ENCODE measurements around the gene USP17L11. TPM values are rescaled to one million over a fixed set of nuclear protein-coding genes. Genes with fewer than 3 reads are reported as not detected.
A peak's percentile ranks its signal among the peaks of the same experiment; 100 is the strongest.
"Not testable (repeated sequence)": the region's sequence is repeated elsewhere in the genome, so short reads cannot be mapped to it uniquely, and the experiment has no call there.

USP17L11 gene
- total RNA-seq = not detected
- total RNA-seq (2013) = not detected

GRCh38 chr4:9215105-9215504 lies at the start of gene USP17L11:
Gene USP17L11 (plus strand): TSS chr4:9215405. CDS start chr4:9215405, 0 bp downstream.
- DNase-seq; H3K27ac ChIP-seq (ENCODE audit: low read length); H3K27ac Mint-ChIP-seq; H3K27me3 ChIP-seq (ENCODE audit: control insufficient read depth, insufficient read depth, low read length); H3K4me3 ChIP-seq (ENCODE audit: low read length); H3K9me3 Mint-ChIP-seq; ATAC-seq; intact Hi-C loops (cut with micrococcal nuclease); H3K36me3 Mint-ChIP-seq; H3K9me3 ChIP-seq (ENCODE audit: control insufficient read depth, insufficient read depth, low read length); H3K4me1 Mint-ChIP-seq; H3K4me1 ChIP-seq (ENCODE audit: control insufficient read depth, insufficient read depth, low read length); H3K27me3 Mint-ChIP-seq (ENCODE audit: low read depth in 2 of 2); H3K4me3 Mint-ChIP-seq; H3K36me3 ChIP-seq (ENCODE audit: control insufficient read depth, insufficient read depth, low read length): not testable (repeated sequence)
- WGBS (ENCODE audit: insufficient coverage) = 88% methylated on average over 1 of the region's 14 CpGs

DNA sequence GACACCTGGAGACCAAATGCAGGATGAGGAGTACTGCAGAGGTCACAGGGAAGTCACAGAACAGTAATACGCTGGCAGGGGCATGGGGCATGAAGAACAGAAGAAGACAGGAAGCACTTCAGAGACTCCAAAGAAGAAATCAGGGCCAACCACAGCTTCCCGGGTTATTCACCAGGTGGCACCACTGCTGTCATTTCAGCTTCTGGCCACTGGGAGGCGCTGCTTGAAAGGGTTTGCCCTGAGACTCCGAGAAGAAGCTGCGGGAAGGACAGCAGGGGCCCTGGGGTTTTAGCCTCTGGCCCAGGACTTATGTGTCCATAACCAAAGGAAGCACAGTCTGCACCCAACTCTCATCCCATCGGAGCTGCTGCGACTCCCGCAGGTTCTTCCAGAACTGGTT lies 49.2 kb upstream of the USP17L11 start:
- H3K4me1 Mint-ChIP-seq; H3K4me3 ChIP-seq (ENCODE audit: low read length); DNase-seq; H3K27me3 Mint-ChIP-seq (ENCODE audit: low read depth in 2 of 2); H3K4me3 Mint-ChIP-seq; H3K27me3 ChIP-seq (ENCODE audit: control insufficient read depth, insufficient read depth, low read length); H3K9me3 ChIP-seq (ENCODE audit: control insufficient read depth, insufficient read depth, low read length); ATAC-seq; H3K36me3 Mint-ChIP-seq; intact Hi-C loops (cut with micrococcal nuclease); H3K4me1 ChIP-seq (ENCODE audit: control insufficient read depth, insufficient read depth, low read length); H3K27ac ChIP-seq (ENCODE audit: low read length); H3K36me3 ChIP-seq (ENCODE audit: control insufficient read depth, insufficient read depth, low read length); H3K27ac Mint-ChIP-seq; H3K9me3 Mint-ChIP-seq: not testable (repeated sequence)
- 12% methylated on average over 5 of the region's 8 CpGs for WGBS (ENCODE audit: insufficient coverage)

GRCh38 chr4:9169791-9170459 lies 45.3 kb upstream of the USP17L11 start, which contains the start of gene FAM90A26:
Gene FAM90A26 (plus strand): TSS chr4:9170409. CDS start chr4:9173173, 2,764 bp downstream.
- H3K4me3 Mint-ChIP-seq; H3K36me3 Mint-ChIP-seq; H3K36me3 ChIP-seq (ENCODE audit: control insufficient read depth, insufficient read depth, low read length); H3K9me3 ChIP-seq (ENCODE audit: control insufficient read depth, insufficient read depth, low read length); intact Hi-C loops (cut with micrococcal nuclease); H3K4me1 Mint-ChIP-seq; H3K27me3 ChIP-seq (ENCODE audit: control insufficient read depth, insufficient read depth, low read length); ATAC-seq; H3K9me3 Mint-ChIP-seq; H3K4me1 ChIP-seq (ENCODE audit: control insufficient read depth, insufficient read depth, low read length); DNase-seq; H3K27ac Mint-ChIP-seq; H3K27me3 Mint-ChIP-seq (ENCODE audit: low read depth in 2 of 2); H3K27ac ChIP-seq (ENCODE audit: low read length); H3K4me3 ChIP-seq (ENCODE audit: low read length): not testable (repeated sequence)
- 65% methylated on average over 5 of the region's 11 CpGs for WGBS (ENCODE audit: insufficient coverage)

- H3K4me1 ChIP-seq (ENCODE audit: control insufficient read depth, insufficient read depth, low read length); intact Hi-C loops (cut with micrococcal nuclease); H3K27ac ChIP-seq (ENCODE audit: low read length); H3K27ac Mint-ChIP-seq; H3K9me3 Mint-ChIP-seq; H3K4me3 Mint-ChIP-seq; DNase-seq; H3K4me1 Mint-ChIP-seq; ATAC-seq; H3K27me3 Mint-ChIP-seq (ENCODE audit: low read depth in 2 of 2); H3K36me3 ChIP-seq (ENCODE audit: control insufficient read depth, insufficient read depth, low read length); H3K9me3 ChIP-seq (ENCODE audit: control insufficient read depth, insufficient read depth, low read length); H3K27me3 ChIP-seq (ENCODE audit: control insufficient read depth, insufficient read depth, low read length); H3K4me3 ChIP-seq (ENCODE audit: low read length); H3K36me3 Mint-ChIP-seq: not testable (repeated sequence)
- 93% methylated on average over 8 of the region's 13 CpGs for WGBS (ENCODE audit: insufficient coverage)
Observed at GRCh38 chr4:9210357-9210756, 4.8 kb upstream of the USP17L11 start, which contains the start of gene USP17L10. Gene USP17L10 (plus strand): TSS chr4:9210657. CDS start chr4:9210657, 0 bp downstream.

DNA sequence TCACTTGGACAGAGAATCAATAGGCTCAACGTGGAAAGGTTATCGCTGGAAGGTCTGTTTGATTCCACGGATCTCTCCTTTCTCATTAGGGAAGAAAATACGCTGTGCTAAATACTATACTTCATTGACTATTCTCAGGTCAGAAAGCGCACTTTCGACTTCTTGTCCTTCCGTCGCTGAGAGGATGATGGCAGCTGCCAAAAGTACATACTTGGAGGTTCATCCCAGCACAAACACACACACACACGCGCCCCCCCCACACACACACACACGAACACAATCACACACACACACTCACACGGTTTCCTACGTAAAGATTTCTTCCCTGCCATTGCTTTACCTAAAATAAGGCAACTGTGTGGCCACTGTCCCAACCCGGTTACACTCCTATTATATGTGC lies 504 bp upstream of the USP17L11 start:
- H3K9me3 ChIP-seq (ENCODE audit: control insufficient read depth, insufficient read depth, low read length); H3K36me3 ChIP-seq (ENCODE audit: control insufficient read depth, insufficient read depth, low read length); H3K27me3 Mint-ChIP-seq (ENCODE audit: low read depth in 2 of 2); H3K27ac Mint-ChIP-seq; H3K4me3 Mint-ChIP-seq; H3K27me3 ChIP-seq (ENCODE audit: control insufficient read depth, insufficient read depth, low read length); H3K4me3 ChIP-seq (ENCODE audit: low read length); H3K27ac ChIP-seq (ENCODE audit: low read length); H3K36me3 Mint-ChIP-seq; ATAC-seq; intact Hi-C loops (cut with micrococcal nuclease); H3K4me1 Mint-ChIP-seq; H3K4me1 ChIP-seq (ENCODE audit: control insufficient read depth, insufficient read depth, low read length); H3K9me3 Mint-ChIP-seq: not testable (repeated sequence)
- peak in 1 of 2 donors; percentile 14 for DNase-seq
- 85% methylated on average over 10 of the region's 14 CpGs for WGBS (ENCODE audit: insufficient coverage)

- H3K36me3 Mint-ChIP-seq; H3K4me3 ChIP-seq (ENCODE audit: low read length); H3K27ac ChIP-seq (ENCODE audit: low read length); H3K27me3 ChIP-seq (ENCODE audit: control insufficient read depth, insufficient read depth, low read length); H3K27me3 Mint-ChIP-seq (ENCODE audit: low read depth in 2 of 2); H3K9me3 Mint-ChIP-seq; ATAC-seq; H3K9me3 ChIP-seq (ENCODE audit: control insufficient read depth, insufficient read depth, low read length); DNase-seq; H3K4me3 Mint-ChIP-seq; H3K36me3 ChIP-seq (ENCODE audit: control insufficient read depth, insufficient read depth, low read length); H3K27ac Mint-ChIP-seq; intact Hi-C loops (cut with micrococcal nuclease); H3K4me1 Mint-ChIP-seq; H3K4me1 ChIP-seq (ENCODE audit: control insufficient read depth, insufficient read depth, low read length): not testable (repeated sequence)
- WGBS (ENCODE audit: insufficient coverage) = no CpG with 5 or more reads among the region's 13 CpGs
Observed at GRCh38 chr4:9219852-9220251, 4.6 kb downstream of the USP17L11 start, which contains the start of gene USP17L12. Gene USP17L12 (plus strand): TSS chr4:9220152. CDS start chr4:9220152, 0 bp downstream.

DNA sequence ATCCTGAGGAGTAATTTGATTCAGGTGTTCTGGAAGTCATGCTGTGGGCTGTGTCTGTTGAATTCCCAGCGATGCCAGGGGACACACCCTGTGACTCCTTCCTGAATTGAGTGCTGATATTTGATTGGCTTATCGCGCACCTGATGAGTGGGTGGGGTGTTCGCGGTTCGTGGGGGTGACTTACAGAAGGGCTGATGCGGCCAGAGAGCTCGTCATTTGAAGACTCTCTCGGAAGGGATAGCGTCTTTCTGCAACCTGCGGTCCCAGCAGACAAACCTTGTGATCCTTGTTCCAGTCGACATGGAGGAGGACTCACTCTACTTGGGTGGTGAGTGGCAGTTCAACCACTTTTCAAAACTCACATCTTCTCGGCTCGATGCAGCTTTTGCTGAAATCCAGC lies 9.4 kb downstream of the USP17L11 start, which contains the start of gene USP17L13:
Gene USP17L13 (plus strand): TSS at position 301 of the 400 bp plus-strand sequence. CDS start 0 bp downstream, at position 301.
- H3K4me1 ChIP-seq (ENCODE audit: control insufficient read depth, insufficient read depth, low read length); ATAC-seq; intact Hi-C loops (cut with micrococcal nuclease); H3K4me1 Mint-ChIP-seq; H3K27ac ChIP-seq (ENCODE audit: low read length); H3K4me3 Mint-ChIP-seq; H3K36me3 Mint-ChIP-seq; H3K27ac Mint-ChIP-seq; H3K27me3 Mint-ChIP-seq (ENCODE audit: low read depth in 2 of 2); H3K27me3 ChIP-seq (ENCODE audit: control insufficient read depth, insufficient read depth, low read length); H3K36me3 ChIP-seq (ENCODE audit: control insufficient read depth, insufficient read depth, low read length); H3K9me3 Mint-ChIP-seq; H3K4me3 ChIP-seq (ENCODE audit: low read length); DNase-seq; H3K9me3 ChIP-seq (ENCODE audit: control insufficient read depth, insufficient read depth, low read length): not testable (repeated sequence)
- WGBS (ENCODE audit: insufficient coverage) = no CpG with 5 or more reads among the region's 14 CpGs

DNA sequence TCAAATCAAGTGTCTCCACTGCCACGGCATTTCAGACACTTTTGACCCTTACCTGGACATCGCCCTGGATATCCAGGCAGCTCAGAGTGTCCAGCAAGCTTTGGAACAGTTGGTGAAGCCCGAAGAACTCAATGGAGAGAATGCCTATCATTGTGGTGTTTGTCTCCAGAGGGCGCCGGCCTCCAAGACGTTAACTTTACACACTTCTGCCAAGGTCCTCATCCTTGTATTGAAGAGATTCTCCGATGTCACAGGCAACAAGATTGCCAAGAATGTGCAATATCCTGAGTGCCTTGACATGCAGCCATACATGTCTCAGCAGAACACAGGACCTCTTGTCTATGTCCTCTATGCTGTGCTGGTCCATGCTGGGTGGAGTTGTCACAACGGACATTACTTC lies 15.0 kb downstream of the USP17L11 start:
- H3K27me3 ChIP-seq (ENCODE audit: control insufficient read depth, insufficient read depth, low read length); H3K4me1 ChIP-seq (ENCODE audit: control insufficient read depth, insufficient read depth, low read length); H3K4me3 ChIP-seq (ENCODE audit: low read length); H3K27ac ChIP-seq (ENCODE audit: low read length); H3K27me3 Mint-ChIP-seq (ENCODE audit: low read depth in 2 of 2); H3K4me1 Mint-ChIP-seq; H3K9me3 ChIP-seq (ENCODE audit: control insufficient read depth, insufficient read depth, low read length); DNase-seq; H3K36me3 ChIP-seq (ENCODE audit: control insufficient read depth, insufficient read depth, low read length); intact Hi-C loops (cut with micrococcal nuclease); H3K36me3 Mint-ChIP-seq; ATAC-seq; H3K9me3 Mint-ChIP-seq; H3K27ac Mint-ChIP-seq; H3K4me3 Mint-ChIP-seq: not testable (repeated sequence)
- 98% methylated on average over 4 of the region's 8 CpGs for WGBS (ENCODE audit: insufficient coverage)

Measured in natural killer cell (primary cell).